IMR-90 (cell line): ENCODE measurements around the gene TFCP2. TPM values are rescaled to one million over a fixed set of nuclear protein-coding genes. Genes with fewer than 3 reads are reported as not detected.

Experiments
- ATAC-seq: fragments of 200-7000 bp; cut with Tn5 transposase; 2 replicates; pipeline ENCODE4 v1.9.1; 2020; ENCODE audit warnings: low read depth, mild to moderate bottlenecking, moderate library complexity
- BruUV-seq: library from RNA; stranded (reverse); fragments of 400-500 nt; replicated peaks from 2 replicates; lab custom pipeline; 2021; lab: Mats Ljungman, UMichigan
- CTCF ChIA-PET: fragments of 300-600 bp; formaldehyde crosslinking; extraction: SDS; loops from one replicate; lab custom pipeline; 2021; ENCODE audit warnings: antibody characterized with exemption; lab: Yijun Ruan, JAX
- POLR2A ChIA-PET: fragments of 300-600 bp; sonication (Branson Sonifier 250); formaldehyde crosslinking; loops from one replicate; lab custom pipeline; 2022; ENCODE audit warnings: antibody characterized with exemption; ENCODE audit not compliant: unreplicated experiment; lab: Charles Lee
- DNase-seq: peaks from one replicate; pipeline ENCODE4 v3.0.0; 2013
- H2AFZ ChIP-seq: replicated peaks from 2 replicates; pipeline ENCODE3; 2013; ENCODE audit warnings: low read length, mild to moderate bottlenecking; ENCODE audit not compliant: poor library complexity
- H2AK5ac ChIP-seq: 2 replicates; pipeline ENCODE4 v1.6.1; 2013; ENCODE audit warnings: low read depth, low read length, inconsistent platforms
- H2AK9ac ChIP-seq: replicated peaks from 2 replicates; pipeline ENCODE3; 2013; ENCODE audit warnings: mild to moderate bottlenecking, low read depth, low read length, moderate library complexity; ENCODE audit not compliant: poor library complexity
- H2BK120ac ChIP-seq: 2 replicates; pipeline ENCODE4 v1.6.1; 2013; ENCODE audit warnings: low read depth, low read length, inconsistent platforms
- H2BK15ac ChIP-seq: 3 replicates; pipeline ENCODE4 v1.6.1; 2013; ENCODE audit warnings: low read depth, low read length, inconsistent platforms
- H2BK20ac ChIP-seq: 2 replicates; pipeline ENCODE4 v1.6.1; 2013; ENCODE audit warnings: low read depth, mild to moderate bottlenecking, inconsistent platforms, low read length, moderate library complexity
- H2BK5ac ChIP-seq: 2 replicates; pipeline ENCODE4 v1.6.1; 2013; ENCODE audit warnings: mild to moderate bottlenecking, low read depth, low read length, inconsistent platforms; ENCODE audit not compliant: poor library complexity, severe bottlenecking
- H3K14ac ChIP-seq: replicated peaks from 2 replicates; pipeline ENCODE4 v1.6.1; 2013; ENCODE audit warnings: low read depth, low read length, inconsistent platforms
- H3K18ac ChIP-seq: 2 replicates; pipeline ENCODE4 v1.6.1; 2013; ENCODE audit warnings: low read depth, low read length, control low read depth
- H3K23ac ChIP-seq: 2 replicates; pipeline ENCODE4 v1.6.1; 2013; ENCODE audit warnings: low read depth, low read length, inconsistent platforms
- H3K27ac ChIP-seq: 2 replicates; pipeline ENCODE4 v1.5.1; 2013; ENCODE audit warnings: mild to moderate bottlenecking, control low read depth, low read length; ENCODE audit not compliant: insufficient read depth
- H3K27me3 ChIP-seq: 2 replicates; pipeline ENCODE4 v1.6.1; 2013; ENCODE audit warnings: low read length; ENCODE audit not compliant: control insufficient read depth, insufficient read depth
- H3K36me3 ChIP-seq: 2 replicates; pipeline ENCODE4 v1.6.1; 2013; ENCODE audit warnings: low read length, mixed read lengths; ENCODE audit not compliant: control insufficient read depth, insufficient read depth
- H3K4ac ChIP-seq: 2 replicates; pipeline ENCODE4 v1.6.1; 2013; ENCODE audit warnings: low read depth, low read length, inconsistent platforms
- H3K4me1 ChIP-seq: 2 replicates; pipeline ENCODE4 v1.6.1; 2013; ENCODE audit warnings: low read length, mixed read lengths; ENCODE audit not compliant: control insufficient read depth, insufficient read depth
- H3K4me2 ChIP-seq: 2 replicates; pipeline ENCODE4 v1.6.1; 2013; ENCODE audit warnings: low read depth, mild to moderate bottlenecking, control low read depth, low read length, moderate library complexity
- H3K4me3 ChIP-seq: 2 replicates; pipeline ENCODE4 v1.5.1; 2013; ENCODE audit warnings: low read depth, mild to moderate bottlenecking, control low read depth, low read length, moderate library complexity; ENCODE audit not compliant: insufficient read depth
- H3K56ac ChIP-seq: 2 replicates; pipeline ENCODE4 v1.6.1; 2013; ENCODE audit warnings: low read length, inconsistent platforms; ENCODE audit not compliant: insufficient read depth; ENCODE audit errors: extremely low read depth
- H3K79me1 ChIP-seq, 2 experiments: 2 replicates each; pipeline ENCODE4 v1.6.1; 2013; ENCODE audit warnings: low read length in 2 of 2, inconsistent platforms in 1 of 2, low read depth in 1 of 2
- H3K9ac ChIP-seq: 2 replicates; pipeline ENCODE4 v1.6.1; 2013; ENCODE audit warnings: low read depth, low read length, control low read depth
- H3K9me1 ChIP-seq: 2 replicates; pipeline ENCODE4 v1.6.1; 2013; ENCODE audit warnings: low read length, inconsistent platforms; ENCODE audit not compliant: insufficient read depth
- H3K9me3 ChIP-seq: 2 replicates; pipeline ENCODE4 v1.6.1; 2013; ENCODE audit warnings: low read length; ENCODE audit not compliant: control insufficient read depth, insufficient read depth
- H4K20me1 ChIP-seq: 2 replicates; pipeline ENCODE4 v1.6.1; 2013; ENCODE audit warnings: low read length, inconsistent platforms; ENCODE audit not compliant: insufficient read depth
- H4K5ac ChIP-seq: 2 replicates; pipeline ENCODE4 v1.6.1; 2013; ENCODE audit warnings: mild to moderate bottlenecking, low read depth, low read length, control low read depth
- H4K8ac ChIP-seq, 2 experiments: 2 replicates each; pipeline ENCODE4 v1.6.1; 2013; ENCODE audit warnings: low read depth in 2 of 2, low read length in 2 of 2, control low read depth in 1 of 2, inconsistent platforms in 1 of 2
- H4K91ac ChIP-seq: 2 replicates; pipeline ENCODE4 v1.6.1; 2013; ENCODE audit warnings: low read depth, low read length, inconsistent platforms; ENCODE audit not compliant: insufficient read depth
- BHLHE40 ChIP-seq: fragments of 150-350 bp; IDR thresholded peaks from 2 replicates; pipeline ENCODE4 v1.6.1; 2016; ENCODE audit warnings: mild to moderate bottlenecking, low read depth, low read length
- CEBPB ChIP-seq: IDR thresholded peaks from 2 replicates; pipeline ENCODE4 v1.6.1; 2012; ENCODE audit warnings: low read depth, low read length, improper control_type of control experiment
- CHD1 ChIP-seq: IDR thresholded peaks from 2 replicates; pipeline ENCODE4 v1.6.1; 2012; ENCODE audit warnings: low read depth, low read length, improper control_type of control experiment
- CTCF ChIP-seq: conservative IDR thresholded peaks from 2 replicates; pipeline ENCODE4 v1.5.1; 2012; ENCODE audit warnings: mild to moderate bottlenecking, low read depth, low read length, improper control_type of control experiment
- FOS ChIP-seq: fragments of 150-350 bp; IDR thresholded peaks from 2 replicates; pipeline ENCODE4 v1.6.1; 2016; ENCODE audit warnings: low read depth, low read length
- MAFK ChIP-seq: IDR thresholded peaks from 2 replicates; pipeline ENCODE4 v1.6.1; 2012; ENCODE audit warnings: low read depth, low read length, improper control_type of control experiment
- MAZ ChIP-seq: IDR thresholded peaks from 2 replicates; pipeline ENCODE4 v1.6.1; 2012; ENCODE audit warnings: low read depth, mild to moderate bottlenecking, low read length, improper control_type of control experiment, moderate library complexity, borderline replicate concordance
- MXI1 ChIP-seq: IDR thresholded peaks from 2 replicates; pipeline ENCODE4 v1.6.1; 2012; ENCODE audit warnings: low read depth, mild to moderate bottlenecking, low read length, moderate library complexity, borderline replicate concordance
- NFE2L2 ChIP-seq: fragments of 150-350 bp; IDR thresholded peaks from 2 replicates; pipeline ENCODE4 v1.6.1; 2016; ENCODE audit warnings: low read depth, mild to moderate bottlenecking, low read length
- POLR2A ChIP-seq: IDR thresholded peaks from 2 replicates; pipeline ENCODE4 v1.6.1; 2012; ENCODE audit warnings: mild to moderate bottlenecking, low read depth, low read length
- RAD21 ChIP-seq: IDR thresholded peaks from 2 replicates; pipeline ENCODE4 v1.6.1; 2012; ENCODE audit warnings: low read length, improper control_type of control experiment
- RCOR1 ChIP-seq: IDR thresholded peaks from 2 replicates; pipeline ENCODE4 v1.6.1; 2012; ENCODE audit warnings: mild to moderate bottlenecking, low read length, improper control_type of control experiment; ENCODE audit not compliant: insufficient replicate concordance
- RFX5 ChIP-seq: IDR thresholded peaks from 2 replicates; pipeline ENCODE4 v1.8.0; 2012; ENCODE audit warnings: low read depth, mild to moderate bottlenecking, low read length, moderate library complexity
- SMC3 ChIP-seq: fragments of 150-350 bp; IDR thresholded peaks from 2 replicates; pipeline ENCODE4 v1.6.1; 2016; ENCODE audit warnings: low read depth, mild to moderate bottlenecking, antibody characterized with exemption, low read length, moderate library complexity
- WGBS, 2 experiments: methylation state at CpG; one replicate each; pipeline versions ENCODE4 v1.1.5 to v1.1.7; 2013; ENCODE audit warnings: missing lambda C conversion rate in 2 of 2; ENCODE audit not compliant: insufficient read length in 1 of 2; ENCODE audit errors: extremely low coverage in 2 of 2; 5-methylcytosine and 5-hydroxymethylcytosine counted together
- dilution Hi-C: fragments of 300-500 bp; cut with HindIII; formaldehyde crosslinking; loops from one replicate; pipeline ENCODE4 v1.14.3; 2018; ENCODE audit warnings: low sequenced_read_pairs; ENCODE audit not compliant: unreplicated experiment
- in situ Hi-C: fragments of 300-500 bp; cut with MboI; formaldehyde crosslinking; loops from 3 replicates; pipeline ENCODE4 v1.14.3; 2019; ENCODE audit warnings: low sequenced_read_pairs, inconsistent platforms, mixed read lengths
- intact Hi-C: fragments of 100-400 bp; cut with micrococcal nuclease; formaldehyde crosslinking; loops from 2 replicates; pipeline ENCODE4 v1.10.0; 2022
- polyA plus RNA-seq, 3 experiments: library from polyadenylated mRNA; depleted of rRNA; stranded (reverse); fragments of >200 nt; gene quantifications; 2 replicates each; pipeline ENCODE4 v1.2.3, GENCODE V29; 2012; ENCODE audit warnings: low replicate concordance in 1 of 3
- total RNA-seq: library from RNA; depleted of rRNA; stranded (reverse); fragments of >200 nt; gene quantifications from 2 replicates; pipeline ENCODE4 v1.2.3, GENCODE V29; 2012
- TF ChIP-seq, protein P1 (sequence below): fragments of 150-350 bp; IDR thresholded peaks from 2 replicates; pipeline ENCODE4 v1.6.1; 2017; ENCODE audit warnings: mild to moderate bottlenecking, antibody characterized with exemption, low read length, low read depth
- TF ChIP-seq, protein P2 (sequence below): fragments of 150-350 bp; IDR thresholded peaks from 2 replicates; pipeline ENCODE4 v1.6.1; 2016; ENCODE audit warnings: low read depth, mild to moderate bottlenecking, low read length, moderate library complexity, borderline replicate concordance

The TFCP2 gene
- total and polyA plus RNA-seq, 2 of the 4 experiments (the other 2 are of a cell fraction), result 10.0 to 15.4 TPM

DNA sequence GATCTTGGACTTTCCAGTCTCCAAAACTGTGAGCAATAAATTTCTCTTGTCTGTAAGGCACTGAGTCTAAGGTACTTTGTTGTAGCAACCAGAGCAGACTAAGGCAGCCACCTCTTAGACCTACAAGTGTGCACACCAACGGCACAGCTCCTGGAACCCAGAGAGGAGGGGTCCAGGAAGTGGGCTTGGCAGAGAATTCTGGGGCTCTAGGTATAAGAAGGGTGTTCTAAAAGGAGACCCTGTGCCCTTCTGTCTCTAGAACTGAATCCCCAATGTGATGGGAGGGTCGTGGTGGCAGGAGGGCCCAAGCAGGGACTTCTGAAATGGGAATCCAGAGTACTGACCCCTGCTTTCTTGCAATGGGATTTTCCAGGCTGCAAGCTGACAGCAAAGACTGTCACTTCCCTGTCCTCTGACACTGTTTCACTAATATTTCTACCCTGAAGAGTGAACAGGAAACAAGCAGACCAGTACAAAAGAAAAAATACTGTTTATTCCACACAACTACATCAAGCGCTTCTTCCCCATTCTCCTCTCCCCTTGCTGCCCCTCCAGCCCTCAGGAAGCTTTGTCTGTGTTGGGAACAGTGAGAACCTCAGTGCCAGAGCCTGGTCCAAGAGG lies 13.6 kb upstream of the TFCP2 start:
- intact Hi-C loops, result no loop called here
- dilution Hi-C loops, result no loop called here
- no peak overlapping the region for H4K5ac ChIP-seq
- no peak overlapping the region for H3K27ac ChIP-seq
- H2BK15ac ChIP-seq, result no peak overlapping the region
- DNase-seq, result no peak
- ChIA-PET POLR2A (interaction anchor here (0.5 kb wide), 1 partner anchor 29 kb away, joined by 3 read pairs; no protein-coding TSS in a partner anchor), CTCF (interaction anchor here (0.6 kb wide), 1 partner anchor 22 kb away, joined by 6 read pairs; no protein-coding TSS in a partner anchor)
- H2BK20ac ChIP-seq, result no peak overlapping the region
- no peak overlapping the region for H2BK120ac ChIP-seq
- no peak overlapping the region for H4K8ac ChIP-seq
- no peak overlapping the region for H2AK5ac ChIP-seq
- no peak overlapping the region for H3K4me3 ChIP-seq
- H4K20me1 ChIP-seq, result no peaks in the 10 kb centered on the region
- no peak overlapping the region for H2AK9ac ChIP-seq
- H3K23ac ChIP-seq, result no peak overlapping the region
- 0 out of 2 replicates have a peak, but pooled peaks cover under 1% of the 10 kb centered on the region for H3K9me1 ChIP-seq
- no CpG with 5 or more reads among the region's 3 CpGs for WGBS, 2 experiments
- H2BK5ac ChIP-seq, result no peak overlapping the region
- no peak overlapping the region for H2AFZ ChIP-seq
- H3K14ac ChIP-seq, result no peak overlapping the region
- H3K9me3 ChIP-seq, result no peaks in the 10 kb centered on the region
- H3K27me3 ChIP-seq, result peaks cover 2% of the 10 kb centered on the region
- peaks cover 14% of the 10 kb centered on the region for H3K36me3 ChIP-seq
- H3K79me1 ChIP-seq, result no peaks in the 10 kb centered on the region
- H3K56ac ChIP-seq, result no peak overlapping the region
- in situ Hi-C loops, result no loop called here
- H4K91ac ChIP-seq, result no peak overlapping the region
- H3K9ac ChIP-seq, result no peak overlapping the region
- no peak for ATAC-seq
- TF ChIP-seq SMC3, result no peak
- no peak for TF ChIP-seq BHLHE40
- TF ChIP-seq POLR2A, result no peak
- no peak for TF ChIP-seq CEBPB
- no peak for TF ChIP-seq RAD21
- no peak for TF ChIP-seq MXI1
- no peak for TF ChIP-seq CTCF
- TF ChIP-seq FOS, result no peak
- no peak for TF ChIP-seq MAZ
- no peak for TF ChIP-seq RCOR1
- TF ChIP-seq RFX5, result no peak
- TF ChIP-seq MAFK, result no peak
- TF ChIP-seq, protein P1, sequence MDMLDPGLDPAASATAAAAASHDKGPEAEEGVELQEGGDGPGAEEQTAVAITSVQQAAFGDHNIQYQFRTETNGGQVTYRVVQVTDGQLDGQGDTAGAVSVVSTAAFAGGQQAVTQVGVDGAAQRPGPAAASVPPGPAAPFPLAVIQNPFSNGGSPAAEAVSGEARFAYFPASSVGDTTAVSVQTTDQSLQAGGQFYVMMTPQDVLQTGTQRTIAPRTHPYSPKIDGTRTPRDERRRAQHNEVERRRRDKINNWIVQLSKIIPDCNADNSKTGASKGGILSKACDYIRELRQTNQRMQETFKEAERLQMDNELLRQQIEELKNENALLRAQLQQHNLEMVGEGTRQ, result no peak
- TF ChIP-seq NFE2L2, result no peak
- TF ChIP-seq, protein P2, sequence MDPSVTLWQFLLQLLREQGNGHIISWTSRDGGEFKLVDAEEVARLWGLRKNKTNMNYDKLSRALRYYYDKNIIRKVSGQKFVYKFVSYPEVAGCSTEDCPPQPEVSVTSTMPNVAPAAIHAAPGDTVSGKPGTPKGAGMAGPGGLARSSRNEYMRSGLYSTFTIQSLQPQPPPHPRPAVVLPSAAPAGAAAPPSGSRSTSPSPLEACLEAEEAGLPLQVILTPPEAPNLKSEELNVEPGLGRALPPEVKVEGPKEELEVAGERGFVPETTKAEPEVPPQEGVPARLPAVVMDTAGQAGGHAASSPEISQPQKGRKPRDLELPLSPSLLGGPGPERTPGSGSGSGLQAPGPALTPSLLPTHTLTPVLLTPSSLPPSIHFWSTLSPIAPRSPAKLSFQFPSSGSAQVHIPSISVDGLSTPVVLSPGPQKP, result no peak
- TF ChIP-seq CHD1, result no peak
- H3K4me1 ChIP-seq, result 0 out of 2 replicates have a peak, but pooled peaks cover 2% of the 10 kb centered on the region
- H3K18ac ChIP-seq, result no peak overlapping the region
- H3K4ac ChIP-seq, result no peak overlapping the region
- BruUV-seq, result no TSS peak
- H3K4me2 ChIP-seq, result no peak overlapping the region
